ENCODE data around the gene MED1.

GRCh38 chr17:39416141-39416540, 34.9 kb downstream of the MED1 start:
- TF ChIP-seq CTCF (IDR thresholded peaks at IDR 0.05 in 4 of 5, conservative IDR thresholded peaks at IDR 0.05 in 1 of 5) (no peak), POLR2A (IDR thresholded peaks at IDR 0.05) (no peak)
